Osteocyte (in vitro differentiated cells): Measurements from ENCODE around the gene MASP1. TPM values are rescaled to one million over a fixed set of nuclear protein-coding genes. Genes with fewer than 3 reads are reported as not detected.

Source experiments
- DNase-seq: peaks from one replicate; pipeline ENCODE4 v3.0.0; 2021; ENCODE audit warnings: mixed read lengths; ENCODE audit not compliant: unreplicated experiment; ENCODE audit errors: extremely low spot score
- H3K27ac Mint-ChIP-seq: one replicate; pipeline ENCODE4 v1.8.0; 2021; ENCODE audit warnings: mild to moderate bottlenecking, mixed read lengths; ENCODE audit not compliant: unreplicated experiment
- H3K27me3 Mint-ChIP-seq: one replicate; pipeline ENCODE4 v1.8.0; 2021; ENCODE audit warnings: mixed read lengths; ENCODE audit not compliant: unreplicated experiment
- H3K36me3 Mint-ChIP-seq: one replicate; pipeline ENCODE4 v1.8.0; 2021; ENCODE audit warnings: mixed read lengths; ENCODE audit not compliant: unreplicated experiment
- H3K4me1 Mint-ChIP-seq: one replicate; pipeline ENCODE4 v1.8.0; 2021; ENCODE audit warnings: mixed read lengths; ENCODE audit not compliant: unreplicated experiment
- H3K4me3 Mint-ChIP-seq: one replicate; pipeline ENCODE4 v1.8.0; 2021; ENCODE audit warnings: mild to moderate bottlenecking, moderate library complexity, mixed read lengths; ENCODE audit not compliant: unreplicated experiment
- H3K9me3 Mint-ChIP-seq: one replicate; pipeline ENCODE4 v1.8.0; 2021; ENCODE audit warnings: mixed read lengths; ENCODE audit not compliant: unreplicated experiment
- total RNA-seq: library from RNA; stranded (reverse); gene quantifications from 2 replicates; pipeline ENCODE4 v1.2.1, GENCODE V29; 2021
- TF ChIP-seq, protein P1 (sequence below): fragments of 200-600 bp; sonication (generic); IDR thresholded peaks from 2 replicates; pipeline ENCODE4 v1.5.0; 2021; ENCODE audit warnings: antibody characterized with exemption, mild to moderate bottlenecking, moderate library complexity

The MASP1 gene
- total RNA-seq, 1 donor from 2014 or later, result not detected

DNA sequence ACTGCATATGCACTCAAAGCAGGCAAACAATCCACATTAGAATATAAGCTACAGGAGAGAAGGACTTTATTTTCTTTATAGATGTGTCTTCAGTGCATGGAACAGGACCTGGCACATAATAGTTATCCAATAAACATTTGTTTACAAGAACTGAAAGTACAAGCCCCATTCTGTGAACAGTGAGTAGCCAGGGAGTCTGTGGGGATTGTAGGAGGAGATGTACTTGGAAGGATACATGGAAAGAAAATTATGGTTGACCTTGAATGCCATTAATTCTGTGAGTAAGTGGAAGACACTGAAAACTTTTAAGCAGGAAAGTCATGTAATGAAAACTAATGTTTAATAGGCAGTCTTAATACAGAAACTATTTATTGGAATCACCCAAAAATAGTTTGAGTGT lies 28.3 kb downstream of the MASP1 start:
- TF ChIP-seq, protein P1, sequence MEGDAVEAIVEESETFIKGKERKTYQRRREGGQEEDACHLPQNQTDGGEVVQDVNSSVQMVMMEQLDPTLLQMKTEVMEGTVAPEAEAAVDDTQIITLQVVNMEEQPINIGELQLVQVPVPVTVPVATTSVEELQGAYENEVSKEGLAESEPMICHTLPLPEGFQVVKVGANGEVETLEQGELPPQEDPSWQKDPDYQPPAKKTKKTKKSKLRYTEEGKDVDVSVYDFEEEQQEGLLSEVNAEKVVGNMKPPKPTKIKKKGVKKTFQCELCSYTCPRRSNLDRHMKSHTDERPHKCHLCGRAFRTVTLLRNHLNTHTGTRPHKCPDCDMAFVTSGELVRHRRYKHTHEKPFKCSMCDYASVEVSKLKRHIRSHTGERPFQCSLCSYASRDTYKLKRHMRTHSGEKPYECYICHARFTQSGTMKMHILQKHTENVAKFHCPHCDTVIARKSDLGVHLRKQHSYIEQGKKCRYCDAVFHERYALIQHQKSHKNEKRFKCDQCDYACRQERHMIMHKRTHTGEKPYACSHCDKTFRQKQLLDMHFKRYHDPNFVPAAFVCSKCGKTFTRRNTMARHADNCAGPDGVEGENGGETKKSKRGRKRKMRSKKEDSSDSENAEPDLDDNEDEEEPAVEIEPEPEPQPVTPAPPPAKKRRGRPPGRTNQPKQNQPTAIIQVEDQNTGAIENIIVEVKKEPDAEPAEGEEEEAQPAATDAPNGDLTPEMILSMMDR, result no peak
- Mint-ChIP-seq H3K36me3 (no peaks in the 10 kb centered on the region), H3K9me3 (peaks cover 18% of the 10 kb centered on the region), H3K4me3 (no peak overlapping the region), H3K27me3 (no peaks in the 10 kb centered on the region), H3K27ac (peak overlapping the region; percentile 36), H3K4me1 (peaks cover 30% of the 10 kb centered on the region)
- DNase-seq, result no peak

DNA sequence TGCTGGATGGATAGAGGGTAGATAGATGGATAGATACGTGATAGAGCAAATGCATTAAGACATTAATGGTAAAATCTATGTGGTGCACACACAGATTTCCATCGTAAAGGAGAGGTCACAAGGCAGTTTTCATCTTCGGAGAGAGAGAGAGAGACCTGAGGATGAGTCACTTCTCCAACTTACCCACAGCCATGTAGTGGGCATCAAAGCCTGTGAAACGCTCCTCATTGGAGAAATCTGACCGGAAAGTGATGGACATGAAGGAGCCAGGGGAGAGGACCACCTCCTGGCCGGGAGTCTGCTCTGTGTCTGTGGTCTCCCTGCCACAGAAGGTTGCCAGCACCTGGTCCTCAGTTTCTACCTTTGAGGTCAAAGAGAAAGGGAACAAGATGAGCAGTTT lies 29.2 kb downstream of the MASP1 start:
- Mint-ChIP-seq H3K36me3 (no peaks in the 10 kb centered on the region), H3K27ac (no peak overlapping the region), H3K4me3 (no peak overlapping the region), H3K4me1 (peaks cover 30% of the 10 kb centered on the region), H3K9me3 (peaks cover 12% of the 10 kb centered on the region), H3K27me3 (no peaks in the 10 kb centered on the region)
- no peak for DNase-seq
- TF ChIP-seq, protein P1, result no peak

DNA sequence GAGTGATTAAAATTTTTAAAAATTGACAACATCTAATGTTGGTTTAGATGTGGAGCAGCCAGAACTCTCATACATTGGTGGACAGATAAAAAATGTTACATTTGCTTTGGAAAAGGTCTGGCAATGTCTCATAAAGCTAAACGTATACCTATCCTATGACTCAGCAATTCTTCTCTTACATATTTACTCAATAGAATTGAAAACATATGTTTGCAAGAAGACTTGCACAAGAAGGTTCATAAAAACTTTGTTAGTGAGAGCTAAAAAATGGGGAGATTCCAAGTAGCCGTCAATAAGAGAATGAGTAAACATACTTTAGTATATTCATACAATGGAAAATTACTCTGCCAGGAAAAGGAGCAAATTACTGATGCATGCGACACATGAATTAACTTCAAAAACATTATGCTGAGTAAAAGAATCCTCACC lies 30.0 kb downstream of the MASP1 start:
- no peak overlapping the region for H3K27ac Mint-ChIP-seq
- H3K9me3 Mint-ChIP-seq, result peaks cover 12% of the 10 kb centered on the region
- peaks cover 30% of the 10 kb centered on the region for H3K4me1 Mint-ChIP-seq
- no peaks in the 10 kb centered on the region for H3K36me3 Mint-ChIP-seq
- H3K4me3 Mint-ChIP-seq, result no peak overlapping the region
- H3K27me3 Mint-ChIP-seq, result no peaks in the 10 kb centered on the region
- TF ChIP-seq, protein P1, result no peak
- no peak for DNase-seq

DNA sequence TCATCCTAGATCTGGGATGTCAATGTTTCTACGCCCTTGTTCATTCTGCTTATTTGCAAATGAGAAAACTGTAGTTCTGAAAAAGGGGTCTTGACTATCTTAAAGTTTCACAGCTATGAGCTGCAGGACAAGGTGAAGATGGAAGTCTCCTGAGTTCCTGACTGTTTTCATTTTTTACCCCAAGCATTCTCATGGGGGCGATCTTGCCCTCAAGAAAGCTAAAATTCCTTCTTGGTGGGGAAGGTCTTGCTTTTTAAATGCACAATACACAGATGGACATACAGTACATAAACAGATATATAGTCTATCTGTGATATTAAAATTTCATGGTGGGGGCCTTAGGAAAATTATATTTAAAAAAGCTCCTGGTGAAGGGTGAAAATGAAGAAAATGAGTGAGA lies 32.4 kb downstream of the MASP1 start:
- Mint-ChIP-seq H3K27ac (no peak overlapping the region), H3K4me1 (peaks cover 12% of the 10 kb centered on the region), H3K27me3 (no peaks in the 10 kb centered on the region), H3K36me3 (no peaks in the 10 kb centered on the region), H3K4me3 (no peak overlapping the region), H3K9me3 (peaks cover 12% of the 10 kb centered on the region)
- TF ChIP-seq, protein P1, result no peak
- DNase-seq, result no peak

DNA sequence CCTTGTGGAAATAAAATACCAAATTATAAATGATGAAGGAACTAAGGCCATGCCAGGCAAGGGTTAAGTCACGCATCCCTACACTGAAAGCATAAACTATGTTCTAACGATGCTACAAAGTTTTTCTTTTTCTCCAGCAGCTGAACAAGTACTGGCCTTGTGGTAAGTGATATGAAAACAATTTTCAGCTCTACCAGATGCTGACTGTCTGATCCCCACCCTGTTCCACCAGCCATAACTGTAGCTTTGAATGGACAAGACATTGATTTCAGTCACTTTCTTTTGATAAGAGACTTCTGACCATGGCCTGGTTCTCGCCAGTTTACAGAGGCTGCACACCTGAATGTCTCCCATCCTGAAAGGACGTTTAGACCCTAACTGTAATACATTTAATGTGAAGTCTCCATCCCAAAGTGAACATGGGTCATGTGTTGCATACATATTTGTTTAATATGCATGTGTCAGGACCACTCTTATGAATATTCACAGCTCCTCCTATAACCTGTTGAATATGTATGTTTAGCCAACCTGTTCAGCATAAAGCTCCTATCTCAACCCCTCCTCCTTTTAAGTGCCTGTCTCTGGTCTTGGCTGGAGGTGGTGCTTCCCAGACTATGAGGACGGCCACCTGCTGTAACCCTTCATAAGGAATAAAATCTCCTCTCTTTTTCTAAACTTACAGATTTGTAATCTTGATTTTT lies 33.4 kb downstream of the MASP1 start:
- Mint-ChIP-seq H3K27ac (no peak overlapping the region), H3K4me1 (peaks cover 2% of the 10 kb centered on the region), H3K9me3 (peaks cover 12% of the 10 kb centered on the region), H3K27me3 (no peaks in the 10 kb centered on the region), H3K4me3 (no peak overlapping the region), H3K36me3 (no peaks in the 10 kb centered on the region)
- TF ChIP-seq, protein P1, result no peak
- DNase-seq, result no peak
